Lower leg skin (tissue), 4 donors: ENCODE data around the gene SSH3. TPM values are rescaled to one million over a fixed set of nuclear protein-coding genes. Genes with fewer than 3 reads are reported as not detected.
A peak's percentile ranks its signal among the peaks of the same experiment; 100 is the strongest.

Source experiments
- DNase-seq, 2 donors: peaks; one replicate each; pipeline ENCODE4 v3.0.0-alpha.2; 2019; ENCODE audit warnings: low spot score in 2 of 2
- H3K4me3 ChIP-seq: fragments of 200-600 bp; sonication (generic); 2 replicates; pipeline ENCODE4 v1.5.1; 2017; ENCODE audit warnings: mild to moderate bottlenecking, low read depth; ENCODE audit not compliant: poor library complexity, severe bottlenecking
- CTCF ChIP-seq, 3 donors: fragments of 450-650 bp; IDR thresholded peaks; one replicate each; pipeline ENCODE4 v1.5.1; 2016; ENCODE audit warnings: antibody characterized with exemption in 3 of 3, mild to moderate bottlenecking in 3 of 3, moderate library complexity in 2 of 3
- POLR2A ChIP-seq, 2 donors: fragments of 450-650 bp; IDR thresholded peaks; one replicate each; pipeline ENCODE4 v1.6.1; 2016 to 2017; ENCODE audit warnings: antibody characterized with exemption in 2 of 2, mild to moderate bottlenecking in 1 of 2, moderate library complexity in 1 of 2
- WGBS, 2 donors: methylation state at CpG; one replicate each; pipeline ENCODE4 v1.1.5; 2018; 5-methylcytosine and 5-hydroxymethylcytosine counted together
- intact Hi-C: fragments of 100-400 bp; cut with DNase I; formaldehyde crosslinking; loops from one replicate; pipeline ENCODE4 v1.15.0; 2023; ENCODE audit warnings: low total_unique reads
- total RNA-seq, 4 donors: library from RNA; depleted of rRNA; stranded (reverse); fragments of >200 nt; gene quantifications; one replicate each; pipeline ENCODE4 v1.1.0, GENCODE V29; 2016

The SSH3 gene
- total RNA-seq, 4 donors from 2014 or later = 58.6 to 71.0 (median 62.0) TPM

GRCh38 chr11:67349036-67349435, 45.7 kb downstream of the SSH3 start:
- DNase-seq = no peak
- intact Hi-C loops = no loop called here
- no peak overlapping the region for H3K4me3 ChIP-seq
- WGBS, 2 donors = 70% methylated on average over 5 of the region's 5 CpGs
- TF ChIP-seq POLR2A (IDR thresholded peaks at IDR 0.05) (no peak), CTCF (IDR thresholded peaks at IDR 0.05) (no peak)

GRCh38 chr11:67349457-67349856, 46.1 kb downstream of the SSH3 start:
- 85 to 86% methylated on average over 2 of the region's 2 CpGs for WGBS, 2 donors
- intact Hi-C loops = no loop called here
- TF ChIP-seq POLR2A (IDR thresholded peaks at IDR 0.05) (no peak), CTCF (IDR thresholded peaks at IDR 0.05) (no peak)
- DNase-seq = no peak
- no peak overlapping the region for H3K4me3 ChIP-seq

GRCh38 chr11:67349928-67350465, 46.7 kb downstream of the SSH3 start:
- no peak overlapping the region for H3K4me3 ChIP-seq
- WGBS, 2 donors = 82 to 86% methylated on average over 4 of the region's 4 CpGs
- DNase-seq = no peak
- intact Hi-C loops = loop anchor here (2.0 kb wide), 1 partner anchor 33 kb away; no protein-coding TSS in a partner anchor
- TF ChIP-seq POLR2A (IDR thresholded peaks at IDR 0.05) (no peak), CTCF (IDR thresholded peaks at IDR 0.05) (no peak)

GRCh38 chr11:67351275-67352005, 48.1 kb downstream of the SSH3 start:
- TF ChIP-seq POLR2A (IDR thresholded peaks at IDR 0.05) (no peak), CTCF (IDR thresholded peaks at IDR 0.05) (peak in 1 of 3 donors; percentile 87)
- intact Hi-C loops = loop anchor here (2.0 kb wide), 1 partner anchor 31 kb away; no protein-coding TSS in a partner anchor
- peak; percentile 45 to 91 for DNase-seq
- no peak overlapping the region for H3K4me3 ChIP-seq
- 49 to 52% methylated on average over 11 of the region's 11 CpGs for WGBS, 2 donors

GRCh38 chr11:67352546-67353316, 49.4 kb downstream of the SSH3 start:
- intact Hi-C loops = no loop called here
- DNase-seq = peak in 1 of 2 donors; percentile 21
- WGBS, 2 donors = 10 to 12% methylated on average over 19 to 24 of the region's 25 CpGs
- peak overlapping the region; percentile 78 for H3K4me3 ChIP-seq
- TF ChIP-seq CTCF (IDR thresholded peaks at IDR 0.05) (no peak), POLR2A (IDR thresholded peaks at IDR 0.05) (no peak)
